ENCODE data around the gene FRAT2.

The FRAT2 gene

GRCh38 chr10:97323501-97323900, 11.0 kb downstream of the FRAT2 start:
- no peak for DNase-seq

- no peak for DNase-seq
Observed at GRCh38 chr10:97321804-97322190, 12.7 kb downstream of the FRAT2 start.

DNA sequence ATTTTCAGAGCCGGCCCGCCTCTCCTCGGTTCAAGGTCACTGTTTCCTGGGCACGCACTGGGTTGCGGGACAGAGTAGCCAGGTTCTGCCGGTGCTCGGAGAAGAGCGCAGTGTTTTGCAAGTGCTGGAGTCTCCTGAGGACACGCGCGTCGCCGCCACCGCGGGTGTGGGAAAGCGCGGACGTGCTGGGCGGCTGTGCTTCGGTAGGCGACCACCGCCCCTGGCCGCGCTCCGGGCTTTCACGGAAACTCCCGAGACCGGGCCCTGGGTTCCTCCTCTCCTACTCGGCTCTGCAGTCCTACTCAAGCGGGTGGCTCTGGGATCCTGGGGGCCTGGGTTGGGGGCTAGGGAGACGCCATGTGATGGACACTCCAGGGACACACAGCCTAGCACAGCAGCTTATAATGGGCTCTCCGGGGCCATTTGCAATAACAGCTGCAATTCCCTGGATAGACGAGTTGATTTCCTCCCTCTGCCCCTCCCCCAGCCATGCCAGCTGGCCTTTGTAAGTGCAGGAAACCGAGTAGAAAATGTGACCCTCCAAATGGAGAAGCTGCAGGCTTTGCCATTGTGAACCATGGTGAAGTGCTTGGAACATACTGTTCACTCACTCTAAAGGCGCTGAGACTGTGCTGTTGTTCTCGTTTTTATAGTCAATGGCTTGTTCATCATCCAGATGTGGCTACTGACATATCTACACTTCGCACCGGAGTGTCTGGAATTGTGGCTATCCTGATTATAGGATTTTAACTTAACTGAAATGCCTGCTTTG, 13.3 kb downstream of the FRAT2 start:
- no peak for DNase-seq

GRCh38 chr10:97320480-97321031, 14.0 kb downstream of the FRAT2 start:
- DNase-seq, result no peak

DNA sequence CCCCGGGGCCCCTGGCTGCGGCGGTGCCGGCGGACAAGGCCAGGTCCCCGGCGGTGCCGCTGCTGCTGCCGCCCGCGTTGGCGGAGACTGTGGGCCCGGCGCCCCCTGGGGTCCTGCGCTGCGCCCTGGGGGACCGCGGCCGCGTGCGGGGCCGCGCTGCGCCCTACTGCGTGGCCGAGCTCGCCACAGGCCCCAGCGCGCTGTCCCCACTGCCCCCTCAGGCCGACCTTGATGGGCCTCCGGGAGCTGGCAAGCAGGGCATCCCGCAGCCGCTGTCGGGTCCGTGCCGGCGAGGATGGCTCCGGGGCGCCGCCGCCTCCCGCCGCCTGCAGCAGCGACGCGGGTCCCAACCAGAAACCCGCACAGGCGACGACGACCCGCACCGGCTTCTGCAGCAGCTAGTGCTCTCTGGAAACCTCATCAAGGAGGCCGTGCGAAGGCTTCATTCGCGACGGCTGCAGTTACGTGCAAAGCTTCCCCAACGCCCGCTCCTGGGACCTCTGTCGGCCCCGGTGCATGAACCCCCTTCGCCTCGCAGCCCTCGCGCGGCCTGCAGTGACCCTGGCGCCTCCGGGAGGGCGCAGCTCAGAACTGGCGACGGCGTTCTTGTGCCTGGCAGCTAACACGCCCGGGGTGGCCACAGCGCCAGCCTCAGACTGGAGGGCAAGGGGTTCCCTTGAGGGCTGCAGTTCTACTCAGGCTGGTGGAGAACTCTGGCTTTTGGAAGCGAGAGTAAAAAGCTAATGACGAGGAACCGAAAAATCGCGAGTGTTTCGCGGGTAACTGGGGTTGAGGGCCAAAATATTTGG, 14.7 kb downstream of the FRAT2 start:
- no peak for DNase-seq

GRCh38 chr10:97318772-97319651, 15.5 kb downstream of the FRAT2 start, which contains the start of gene FRAT1:
Gene FRAT1, plus strand, starts transcription at chr10:97319271. Its CDS starts 183 bp downstream, at chr10:97319454.
- DNase-seq, result peak; percentile 64 to 77

- DNase-seq, result no peak
Observed at GRCh38 chr10:97314671-97315070, 19.9 kb downstream of the FRAT2 start.

DNA sequence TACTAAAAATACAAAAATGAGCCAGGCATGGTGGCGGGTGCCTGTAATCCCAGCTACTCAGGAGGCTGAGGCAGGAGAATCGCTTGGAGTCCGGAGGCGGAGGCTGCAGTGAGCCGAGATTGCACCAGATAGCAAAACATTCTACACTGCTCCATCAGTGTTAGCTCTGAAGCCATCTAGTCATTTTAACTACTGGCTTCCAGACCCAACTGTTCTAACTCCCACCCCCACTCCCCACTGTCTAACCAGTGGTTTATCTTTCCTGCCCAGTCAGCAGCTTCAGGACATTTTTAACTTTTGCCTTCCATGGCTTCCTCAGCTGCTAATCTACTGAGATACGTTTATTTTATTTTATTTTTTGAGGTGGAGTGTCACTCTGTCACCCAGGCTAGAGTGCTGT, 21.6 kb downstream of the FRAT2 start:
- DNase-seq, result no peak

DNA sequence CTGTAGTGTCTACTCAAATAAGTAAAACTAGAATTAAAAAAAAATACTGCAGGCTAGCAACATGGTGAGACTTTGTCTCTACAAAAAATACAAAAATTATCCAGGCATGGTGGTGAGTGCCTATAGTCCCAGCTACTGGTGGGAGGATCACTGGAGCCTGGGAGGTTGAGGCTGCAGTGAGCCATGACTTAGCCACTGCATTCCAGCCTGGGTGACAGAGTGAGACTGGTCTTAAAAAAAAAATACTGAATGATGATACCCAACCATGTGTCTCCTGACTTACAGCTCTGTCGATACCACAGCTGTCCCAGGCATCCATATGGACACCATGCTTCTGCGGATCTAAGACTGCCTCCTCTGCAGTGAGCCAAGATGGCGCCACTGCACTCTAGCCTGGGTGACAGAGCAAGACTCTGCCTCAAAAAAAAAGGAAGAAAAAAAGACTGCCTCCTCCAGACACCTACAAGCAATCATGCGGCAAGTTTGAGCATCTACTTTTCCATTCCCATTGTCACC, 23.4 kb downstream of the FRAT2 start:
- DNase-seq, result no peak

DNA sequence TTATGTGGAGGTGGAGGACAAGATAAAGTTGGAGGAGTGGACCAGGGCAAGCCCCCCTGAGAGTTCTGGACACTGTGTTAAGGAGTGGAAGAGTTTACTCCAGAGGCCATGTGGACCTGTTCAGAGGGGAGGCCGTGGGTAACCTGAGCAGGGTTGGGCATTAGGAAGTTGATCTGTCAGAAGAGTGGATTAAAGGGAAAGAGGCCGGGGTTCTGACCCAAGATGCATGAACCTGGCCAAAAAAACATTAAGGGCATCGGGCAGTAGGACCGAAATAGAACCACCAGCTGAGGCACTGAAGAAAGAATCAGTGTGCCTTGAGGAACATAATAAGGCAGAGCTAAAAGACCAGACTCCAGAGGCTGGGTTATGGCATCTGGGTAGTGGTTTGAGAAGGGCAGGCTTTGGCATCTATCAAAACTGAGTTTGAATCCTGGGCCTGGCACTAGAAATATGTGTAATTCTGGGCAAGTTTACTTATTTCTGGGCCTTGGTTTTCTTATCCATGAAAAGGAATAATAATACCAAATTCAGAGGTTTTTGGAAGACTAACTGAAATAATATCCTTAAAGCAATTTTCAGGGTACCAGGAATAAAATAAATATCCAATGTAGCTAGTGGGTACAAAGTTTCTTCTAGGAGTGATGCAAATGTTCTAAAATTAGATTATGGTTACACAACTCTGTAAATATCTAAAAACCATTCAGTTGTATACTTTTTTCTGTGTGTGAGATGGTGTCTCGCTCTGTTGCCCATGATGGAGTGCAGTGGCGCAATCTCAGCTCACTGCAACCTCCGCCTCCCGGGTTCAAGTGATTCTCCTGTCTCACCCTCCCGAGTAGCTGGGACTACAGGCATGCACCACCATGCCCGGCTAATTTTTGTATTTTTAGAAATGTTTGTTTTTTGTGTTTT, 26.4 kb downstream of the FRAT2 start:
- DNase-seq, result no peak

DNA sequence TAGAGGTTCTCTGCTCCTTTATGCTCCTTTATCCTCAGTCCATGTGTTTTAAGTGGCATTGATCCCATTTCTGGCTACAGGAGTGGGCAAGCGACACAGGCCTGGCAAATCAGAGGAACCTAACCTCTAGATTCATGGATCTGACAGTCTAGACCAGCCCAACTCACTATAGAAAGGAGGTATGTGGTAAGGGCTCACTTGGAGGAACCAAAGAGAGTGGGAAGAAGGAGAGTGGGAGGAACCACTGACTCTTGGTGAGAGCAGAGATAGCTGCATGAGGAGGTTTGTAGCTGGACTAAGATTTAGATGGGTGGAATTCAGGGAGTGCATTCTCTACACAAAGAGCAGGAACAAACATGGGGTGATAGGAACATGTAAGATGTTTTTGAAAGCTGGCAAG, 27.1 kb downstream of the FRAT2 start:
- DNase-seq, result no peak

DNA sequence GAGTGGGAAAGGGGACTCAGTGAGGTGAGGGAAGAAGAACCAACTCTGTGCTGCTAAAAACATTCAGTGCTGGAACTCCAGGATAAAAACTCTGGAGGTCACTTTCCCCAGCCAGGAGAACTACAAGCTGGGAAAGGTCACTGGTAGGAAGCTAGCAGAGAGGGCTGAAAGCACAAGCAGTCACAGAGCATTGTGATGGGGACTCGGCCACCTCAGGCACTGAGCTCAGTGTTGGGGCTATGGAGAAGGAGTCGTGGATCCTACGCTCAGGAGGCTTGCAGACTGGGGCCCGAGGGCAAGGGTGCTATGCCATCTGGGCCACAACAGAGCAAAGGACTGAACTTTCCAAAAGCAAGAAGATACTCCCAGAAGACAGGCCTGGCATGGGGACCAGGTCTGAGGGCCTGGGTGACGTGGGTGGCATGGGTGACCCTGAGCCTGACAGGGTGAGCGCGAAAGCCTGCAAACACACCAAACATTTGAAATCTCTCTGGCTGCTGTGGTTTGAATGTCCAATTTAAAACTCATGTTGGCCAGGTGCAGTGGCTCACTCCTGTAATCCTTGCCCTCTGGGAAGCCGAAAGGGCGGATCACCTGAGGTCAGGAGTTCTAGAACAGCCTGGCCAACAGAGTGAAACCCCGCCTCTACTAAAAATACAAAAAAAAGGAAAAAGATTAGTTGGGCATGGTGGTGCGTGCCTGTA, 32.3 kb downstream of the FRAT2 start:
- DNase-seq, result no peak

- DNase-seq, result no peak
Observed at GRCh38 chr10:97300980-97301379, 33.5 kb downstream of the FRAT2 start.

DNA sequence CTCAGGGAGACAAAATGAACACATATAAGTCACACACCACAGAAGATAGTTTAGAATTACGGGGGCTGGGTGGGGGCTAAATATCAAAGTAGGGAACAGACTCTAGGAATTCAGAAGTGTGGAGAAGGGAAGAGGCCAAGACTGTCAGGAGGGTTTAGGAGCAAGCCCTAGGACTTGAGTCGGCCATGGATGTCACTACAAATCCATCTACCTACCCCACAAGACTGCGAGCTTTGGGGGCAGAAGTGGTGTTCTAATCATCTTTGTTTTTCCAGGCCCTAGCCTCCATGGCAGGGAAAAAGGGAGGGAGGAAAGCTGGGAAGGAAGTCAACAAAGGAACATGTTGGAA, 36.3 kb downstream of the FRAT2 start:
- DNase-seq, result no peak

DNA sequence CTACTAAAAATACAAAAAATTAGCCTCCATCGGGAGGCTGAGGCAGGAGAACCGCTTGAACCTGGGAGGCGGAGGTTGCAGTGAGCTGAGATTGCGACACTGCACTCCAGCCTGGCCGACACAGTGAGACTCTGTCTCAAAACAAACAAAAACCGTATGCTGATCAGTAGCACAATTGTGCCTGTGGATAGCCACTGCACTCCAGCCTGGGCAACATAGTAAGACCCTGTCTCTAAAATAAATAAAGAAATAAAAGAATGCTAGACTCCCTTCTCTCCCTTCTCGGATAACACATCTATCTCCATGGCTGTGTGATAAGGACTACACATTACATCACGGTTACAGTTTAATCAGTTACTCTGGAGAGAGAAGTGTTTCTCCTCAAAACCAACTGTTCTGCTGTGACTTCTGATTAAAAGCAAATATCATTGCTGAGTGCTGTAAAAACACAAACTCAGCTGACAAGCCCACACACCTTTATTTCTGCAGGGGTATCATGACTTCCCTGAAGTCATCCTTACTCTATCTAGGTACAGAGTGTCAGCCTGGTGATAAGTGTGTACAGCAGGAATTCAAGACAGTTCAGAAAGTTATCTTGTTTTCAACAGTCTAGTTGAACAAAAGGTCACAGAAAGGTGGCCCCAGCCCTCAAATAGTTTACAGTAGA, 36.8 kb downstream of the FRAT2 start:
- no peak for DNase-seq

GRCh38 chr10:97292862-97293198, 41.7 kb downstream of the FRAT2 start:
- DNase-seq, result no peak

GRCh38 chr10:97292097-97292861, 42.2 kb downstream of the FRAT2 start, which contains the start of gene ARHGAP19:
Gene ARHGAP19, minus strand, starts transcription at chr10:97292637. Its CDS starts 10 bp downstream, at chr10:97292627.
- peak; percentile 94 to 97 for DNase-seq

GRCh38 chr10:97291357-97292096, 43.0 kb downstream of the FRAT2 start:
- DNase-seq, result no peak
